HUES64 (cell line): ENCODE results near the gene ETV1.

ENCODE experiments used
- H3K27ac ChIP-seq: 2 replicates; pipeline ENCODE4 v1.7.0; 2013; ENCODE audit warnings: low read depth, low read length, inconsistent platforms
- H3K27me3 ChIP-seq: 2 replicates; pipeline ENCODE4 v1.6.1; 2013; ENCODE audit warnings: mild to moderate bottlenecking, low read length; ENCODE audit not compliant: insufficient read depth
- H3K36me3 ChIP-seq: 2 replicates; pipeline ENCODE4 v1.6.1; 2013; ENCODE audit warnings: mild to moderate bottlenecking, low read length; ENCODE audit not compliant: insufficient read depth
- H3K4me1 ChIP-seq: 2 replicates; pipeline ENCODE4 v1.6.1; 2013; ENCODE audit warnings: mild to moderate bottlenecking, low read length, moderate library complexity; ENCODE audit not compliant: insufficient read depth
- H3K4me3 ChIP-seq: 2 replicates; pipeline ENCODE4 v1.5.1; 2013; ENCODE audit warnings: mild to moderate bottlenecking, low read length, moderate library complexity
- H3K9ac ChIP-seq: 2 replicates; pipeline ENCODE4 v1.6.1; 2013; ENCODE audit warnings: mild to moderate bottlenecking, low read depth, low read length
- H3K9me3 ChIP-seq: 2 replicates; pipeline ENCODE4 v1.6.1; 2013; ENCODE audit warnings: low read depth, low read length; ENCODE audit not compliant: insufficient read depth
- WGBS: fragments of 150-250, 120-280 bp; methylation state at CpG from one replicate; pipeline ENCODE4 v1.1.7; 2013; ENCODE audit warnings: missing lambda C conversion rate; 5-methylcytosine and 5-hydroxymethylcytosine counted together

Gene ETV1

GRCh38 chr7:13986208-13986607 is 3.3 kb downstream of the ETV1 start:
- Histone ChIP-seq H3K9ac (peak overlapping the region; percentile 8; the same call in 1 of the 2 replicates), H3K27ac (peak overlapping the region; percentile 78; the same call in 1 of the 2 replicates), H3K27me3 (no peaks in the 10 kb centered on the region), H3K9me3 (no peaks in the 10 kb centered on the region), H3K4me3 (peak overlapping the region; percentile 86), H3K36me3 (peaks cover 5% of the 10 kb centered on the region; the same call in 1 of the 2 replicates), H3K4me1 (peaks cover 65% of the 10 kb centered on the region)
- WGBS, result 29% methylated on average over 2 of the region's 2 CpGs

- peak overlapping the region; percentile 41 for H3K9ac ChIP-seq
- H3K9me3 ChIP-seq, result no peaks in the 10 kb centered on the region
- peaks cover 5% of the 10 kb centered on the region; the same call in 1 of the 2 replicates for H3K36me3 ChIP-seq
- H3K27ac ChIP-seq, result peak overlapping the region; percentile 78
- H3K4me3 ChIP-seq, result peak overlapping the region; percentile 86
- H3K4me1 ChIP-seq, result peaks cover 76% of the 10 kb centered on the region
- 3% methylated on average over 2 of the region's 2 CpGs for WGBS
- no peaks in the 10 kb centered on the region for H3K27me3 ChIP-seq
Measured at GRCh38 chr7:13984831-13985685, 4.4 kb downstream of the ETV1 start.

- Histone ChIP-seq H3K36me3 (peaks cover 5% of the 10 kb centered on the region; the same call in 1 of the 2 replicates), H3K27ac (peak overlapping the region; percentile 78), H3K9me3 (no peaks in the 10 kb centered on the region), H3K4me3 (peak overlapping the region; percentile 86), H3K4me1 (peaks cover 86% of the 10 kb centered on the region), H3K27me3 (no peaks in the 10 kb centered on the region), H3K9ac (no peak overlapping the region; the same call in 1 of the 2 replicates)
- 80% methylated on average over 2 of the region's 3 CpGs for WGBS
Measured at GRCh38 chr7:13984061-13984460, 5.4 kb downstream of the ETV1 start.

GRCh38 chr7:13982940-13983677 is 6.4 kb downstream of the ETV1 start:
- Histone ChIP-seq H3K27me3 (no peaks in the 10 kb centered on the region), H3K36me3 (peaks cover 5% of the 10 kb centered on the region; the same call in 1 of the 2 replicates), H3K9me3 (no peaks in the 10 kb centered on the region), H3K9ac (no peak overlapping the region), H3K27ac (no peak overlapping the region; the same call in 1 of the 2 replicates), H3K4me1 (peaks cover 96% of the 10 kb centered on the region), H3K4me3 (no peak overlapping the region)
- 94% methylated on average over 2 of the region's 4 CpGs for WGBS

- Histone ChIP-seq H3K4me3 (peak overlapping the region; percentile 11; the same call in 1 of the 2 replicates), H3K27ac (peak overlapping the region; percentile 3), H3K9me3 (no peaks in the 10 kb centered on the region), H3K36me3 (peaks cover 24% of the 10 kb centered on the region), H3K27me3 (no peaks in the 10 kb centered on the region), H3K9ac (no peak overlapping the region), H3K4me1 (peaks cover 89% of the 10 kb centered on the region)
- 30% methylated on average over 2 of the region's 3 CpGs for WGBS
Measured at GRCh38 chr7:13981070-13981469, 8.4 kb downstream of the ETV1 start.

- H3K27me3 ChIP-seq, result no peaks in the 10 kb centered on the region
- WGBS, result 67% methylated on average over 4 of the region's 5 CpGs
- H3K9me3 ChIP-seq, result no peaks in the 10 kb centered on the region
- peaks cover 83% of the 10 kb centered on the region for H3K4me1 ChIP-seq
- H3K36me3 ChIP-seq, result peaks cover 30% of the 10 kb centered on the region
- H3K4me3 ChIP-seq, result no peak overlapping the region; the same call in 1 of the 2 replicates
- H3K9ac ChIP-seq, result peak overlapping the region; percentile 35; the same call in 1 of the 2 replicates
- H3K27ac ChIP-seq, result peak overlapping the region; percentile 65
Measured at GRCh38 chr7:13980474-13980873, 9.0 kb downstream of the ETV1 start.

- Histone ChIP-seq H3K4me1 (peaks cover 77% of the 10 kb centered on the region), H3K9me3 (no peaks in the 10 kb centered on the region), H3K4me3 (no peak overlapping the region; the same call in 1 of the 2 replicates), H3K9ac (peak overlapping the region; percentile 35; the same call in 1 of the 2 replicates), H3K27me3 (no peaks in the 10 kb centered on the region), H3K36me3 (peaks cover 34% of the 10 kb centered on the region), H3K27ac (peak overlapping the region; percentile 65; the same call in 1 of the 2 replicates)
- WGBS, result 87% methylated on average over 5 of the region's 5 CpGs
Measured at GRCh38 chr7:13979671-13980435, 9.6 kb downstream of the ETV1 start.

- 93% methylated on average over 4 of the region's 4 CpGs for WGBS
- no peaks in the 10 kb centered on the region for H3K9me3 ChIP-seq
- peaks cover 54% of the 10 kb centered on the region for H3K36me3 ChIP-seq
Measured at GRCh38 chr7:13976594-13976993, 12.9 kb downstream of the ETV1 start.

GRCh38 chr7:13965077-13965476 is 24.4 kb downstream of the ETV1 start:
- Histone ChIP-seq H3K27me3 (no peaks in the 10 kb centered on the region), H3K9ac (no peak overlapping the region), H3K4me1 (peaks cover 7% of the 10 kb centered on the region; the same call in 1 of the 2 replicates), H3K4me3 (no peak overlapping the region), H3K27ac (no peak overlapping the region), H3K9me3 (no peaks in the 10 kb centered on the region), H3K36me3 (no peaks in the 10 kb centered on the region)
- 82% methylated on average over 6 of the region's 6 CpGs for WGBS

More at GRCh38 chr7:13976594-13976993, 12.9 kb downstream of the ETV1 start:
- Histone ChIP-seq H3K9ac (no peak overlapping the region), H3K4me1 (peaks cover 44% of the 10 kb centered on the region), H3K27me3 (no peaks in the 10 kb centered on the region), H3K27ac (no peak overlapping the region), H3K4me3 (no peak overlapping the region)

- Histone ChIP-seq H3K27me3 (no peaks in the 10 kb centered on the region), H3K9me3 (no peaks in the 10 kb centered on the region), H3K36me3 (no peaks in the 10 kb centered on the region), H3K27ac (no peak overlapping the region), H3K4me3 (no peak overlapping the region), H3K9ac (no peak overlapping the region), H3K4me1 (peaks cover 7% of the 10 kb centered on the region; the same call in 1 of the 2 replicates)
- 75% methylated on average over 2 of the region's 2 CpGs for WGBS
Measured at GRCh38 chr7:13963925-13964324, 25.5 kb downstream of the ETV1 start.
